K562 (cell line): ENCODE results near the gene SCRN2. TPM values are rescaled to one million over a fixed set of nuclear protein-coding genes. Genes with fewer than 3 reads are reported as not detected.

ENCODE experiments used
- ATF7 ChIP-seq: fragments of 450-650 bp; IDR thresholded peaks from 2 replicates; pipeline ENCODE4 v1.7.1; 2014; ENCODE audit warnings: mild to moderate bottlenecking, moderate library complexity
- CTBP1 ChIP-seq: fragments of 450-650 bp; IDR thresholded peaks from 2 replicates; pipeline ENCODE4 v1.6.1; 2016; ENCODE audit warnings: borderline replicate concordance
- GTF2F1 ChIP-seq: IDR thresholded peaks from 2 replicates; pipeline ENCODE4 v1.6.1; 2011; ENCODE audit warnings: low read depth, low read length, improper control_type of control experiment
- RCOR1 ChIP-seq, 2 experiments: IDR thresholded peaks; 2 replicates each; pipeline ENCODE4 v1.6.1; 2012; ENCODE audit warnings: low read depth in 2 of 2, low read length in 2 of 2, borderline replicate concordance in 1 of 2, improper control_type of control experiment in 1 of 2
- RNF2 ChIP-seq: sonication (generic); IDR thresholded peaks from 2 replicates; pipeline ENCODE4 v1.6.1; 2016
- ZNF23 ChIP-seq: fragments of 250-450 bp; sonication (Bioruptor Pico); IDR thresholded peaks from 2 replicates; pipeline ENCODE4 v1.4.0; 2020; ENCODE audit warnings: mild to moderate bottlenecking
- polyA plus RNA-seq, 8 experiments: library from polyadenylated mRNA; depleted of rRNA in 4 of 8; stranded (reverse) in 5 of 8; unstranded in 3 of 8; fragments of >200 nt; fragmentation: Nextera tagmentation in 2 of 8; fragmentation: Illumina TruSeq in 1 of 8; extraction: Ambion mirVana in 2 of 8; extraction: Trizol in 1 of 8; gene quantifications; 2 replicates each; pipeline versions ENCODE4 v1.2.1 to v1.2.3, GENCODE V29; 2011 to 2014; ENCODE audit warnings: inconsistent platforms in 1 of 8, missing spikeins in 1 of 8
- total RNA-seq, 7 experiments: library from RNA; depleted of rRNA in 6 of 7; stranded (reverse); fragments of >200 nt in 6 of 7; fragmentation: Illumina TruSeq in 2 of 7; extraction: Trizol in 2 of 7; gene quantifications; 2 replicates each; pipeline versions ENCODE4 v1.2.1 to v1.2.3, GENCODE V29; 2011 to 2021; ENCODE audit warnings: low replicate concordance in 1 of 7
- TF ChIP-seq, protein P1 (sequence below), 2 experiments: fragments of 200-800 bp in 1 of 2; sonication (Bioruptor generic) in 1 of 2; sonication (generic) in 1 of 2; formaldehyde crosslinking in 1 of 2; IDR thresholded peaks in 1 of 2; conservative IDR thresholded peaks in 1 of 2; 2 replicates each; pipeline versions ENCODE4 v1.5.0 to v1.6.1; 2016 to 2020; ENCODE audit warnings: missing compliant biosample characterization in 1 of 2, missing genetic modification characterization in 1 of 2, missing genetic modification reagents in 1 of 2
- TF ChIP-seq, protein P2 (sequence below): fragments of 450-650 bp; conservative IDR thresholded peaks from 2 replicates; pipeline ENCODE4 v1.6.1; 2016; ENCODE audit warnings: missing genetic modification characterization, low read depth, mild to moderate bottlenecking, control low read depth, missing compliant biosample characterization
- TF ChIP-seq, protein P3 (sequence below): sonication (generic); formaldehyde crosslinking; IDR thresholded peaks from 2 replicates; pipeline ENCODE4 v1.8.1; 2023; ENCODE audit warnings: mild to moderate bottlenecking, missing genetic modification reagents
- TF ChIP-seq, protein P4 (sequence below), 2 experiments: fragments of 450-650 bp; formaldehyde crosslinking in 1 of 2; IDR thresholded peaks; 2 replicates each; pipeline versions ENCODE4 v1.4.0 to v1.6.1; 2014 to 2020; ENCODE audit warnings: mild to moderate bottlenecking in 2 of 2, borderline replicate concordance in 1 of 2, low read depth in 1 of 2
- TF ChIP-seq, protein P5 (sequence below): sonication (generic); formaldehyde crosslinking; IDR thresholded peaks from 2 replicates; pipeline ENCODE4 v1.9.0; 2022; ENCODE audit warnings: mild to moderate bottlenecking, missing genetic modification reagents

The SCRN2 gene
- total and polyA plus RNA-seq, 9 of the 15 experiments (the other 6 are each of a cell fraction or from before 2014, with no cell fraction given): 0.25 to 32.9 (median 13.6) TPM

DNA sequence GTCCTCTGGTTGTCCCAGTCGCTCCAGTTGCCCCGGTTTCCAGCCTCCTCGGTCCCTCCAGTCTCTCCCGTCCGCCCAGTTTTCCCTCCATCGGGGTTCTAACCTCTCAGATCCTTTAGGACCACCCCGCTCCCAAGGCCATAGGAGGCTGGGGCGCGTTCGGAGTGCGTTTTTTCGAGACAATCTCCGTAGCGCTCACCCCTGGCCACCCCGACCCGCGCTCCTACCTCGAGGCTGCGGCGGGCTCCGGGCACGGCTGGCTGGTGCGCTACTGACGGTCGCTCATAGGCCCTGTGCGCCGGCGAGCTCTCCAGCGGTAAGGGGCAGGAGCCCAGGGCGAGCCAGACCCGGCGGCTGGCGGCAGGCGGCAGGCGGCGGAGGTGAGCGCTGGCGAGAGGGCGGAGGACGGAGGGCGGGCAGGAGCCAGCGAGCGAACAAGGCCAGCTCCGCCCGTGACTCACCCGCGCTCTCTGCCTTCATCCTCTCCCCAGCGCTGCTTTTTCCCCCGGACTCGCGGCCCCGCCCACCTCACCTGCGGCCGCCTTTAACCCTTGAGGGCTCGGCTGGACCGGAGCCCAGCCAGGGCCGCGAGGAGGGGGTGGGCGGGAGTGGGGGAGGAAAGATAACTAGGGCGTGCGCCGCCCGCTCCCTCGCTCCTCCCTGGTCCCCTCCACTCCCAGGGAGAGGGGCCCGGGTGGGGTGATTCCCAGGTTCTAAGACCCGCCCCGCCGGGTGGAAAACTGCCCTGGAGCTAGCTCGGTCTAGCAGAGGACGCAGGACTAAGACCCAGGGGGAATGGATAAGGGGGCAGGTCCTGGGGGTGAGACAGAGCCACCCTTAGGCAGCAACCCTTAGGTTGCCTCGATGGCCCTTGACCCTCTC is 9.9 kb upstream of the SCRN2 start, which contains the start of gene SP6 (continued):
- TF ChIP-seq RNF2 (no peak), GTF2F1 (0 out of 2 replicates have a peak, but pooled peaks have one; percentile 25), CTBP1 (peak; percentile 95), ATF7 (peak; percentile 36; the same call in 1 of the 2 replicates), RCOR1 (IDR thresholded peaks at IDR 0.05; ENCODE audit: borderline replicate concordance in 1 of 2, low read depth in 2 of 2, low read length in 2 of 2) (peak in 1 of 2 experiments; percentile 56; a peak in 2 of 4 replicates), ZNF23 (CRISPR knock-in tag) (peak; percentile 43; the same call in 1 of the 2 replicates)
- TF ChIP-seq, protein P1, sequence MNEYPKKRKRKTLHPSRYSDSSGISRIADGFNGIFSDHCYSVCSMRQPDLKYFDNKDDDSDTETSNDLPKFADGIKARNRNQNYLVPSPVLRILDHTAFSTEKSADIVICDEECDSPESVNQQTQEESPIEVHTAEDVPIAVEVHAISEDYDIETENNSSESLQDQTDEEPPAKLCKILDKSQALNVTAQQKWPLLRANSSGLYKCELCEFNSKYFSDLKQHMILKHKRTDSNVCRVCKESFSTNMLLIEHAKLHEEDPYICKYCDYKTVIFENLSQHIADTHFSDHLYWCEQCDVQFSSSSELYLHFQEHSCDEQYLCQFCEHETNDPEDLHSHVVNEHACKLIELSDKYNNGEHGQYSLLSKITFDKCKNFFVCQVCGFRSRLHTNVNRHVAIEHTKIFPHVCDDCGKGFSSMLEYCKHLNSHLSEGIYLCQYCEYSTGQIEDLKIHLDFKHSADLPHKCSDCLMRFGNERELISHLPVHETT (CRISPR knock-in tag; conservative IDR thresholded peaks at IDR 0.05 in 1 of 2, IDR thresholded peaks at IDR 0.05 in 1 of 2): peak in 1 of 2 experiments; percentile 53; a peak in 2 of 4 replicates
- TF ChIP-seq, protein P2, sequence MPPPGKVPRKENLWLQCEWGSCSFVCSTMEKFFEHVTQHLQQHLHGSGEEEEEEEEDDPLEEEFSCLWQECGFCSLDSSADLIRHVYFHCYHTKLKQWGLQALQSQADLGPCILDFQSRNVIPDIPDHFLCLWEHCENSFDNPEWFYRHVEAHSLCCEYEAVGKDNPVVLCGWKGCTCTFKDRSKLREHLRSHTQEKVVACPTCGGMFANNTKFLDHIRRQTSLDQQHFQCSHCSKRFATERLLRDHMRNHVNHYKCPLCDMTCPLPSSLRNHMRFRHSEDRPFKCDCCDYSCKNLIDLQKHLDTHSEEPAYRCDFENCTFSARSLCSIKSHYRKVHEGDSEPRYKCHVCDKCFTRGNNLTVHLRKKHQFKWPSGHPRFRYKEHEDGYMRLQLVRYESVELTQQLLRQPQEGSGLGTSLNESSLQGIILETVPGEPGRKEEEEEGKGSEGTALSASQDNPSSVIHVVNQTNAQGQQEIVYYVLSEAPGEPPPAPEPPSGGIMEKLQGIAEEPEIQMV (tag): no peak
- TF ChIP-seq, protein P3, sequence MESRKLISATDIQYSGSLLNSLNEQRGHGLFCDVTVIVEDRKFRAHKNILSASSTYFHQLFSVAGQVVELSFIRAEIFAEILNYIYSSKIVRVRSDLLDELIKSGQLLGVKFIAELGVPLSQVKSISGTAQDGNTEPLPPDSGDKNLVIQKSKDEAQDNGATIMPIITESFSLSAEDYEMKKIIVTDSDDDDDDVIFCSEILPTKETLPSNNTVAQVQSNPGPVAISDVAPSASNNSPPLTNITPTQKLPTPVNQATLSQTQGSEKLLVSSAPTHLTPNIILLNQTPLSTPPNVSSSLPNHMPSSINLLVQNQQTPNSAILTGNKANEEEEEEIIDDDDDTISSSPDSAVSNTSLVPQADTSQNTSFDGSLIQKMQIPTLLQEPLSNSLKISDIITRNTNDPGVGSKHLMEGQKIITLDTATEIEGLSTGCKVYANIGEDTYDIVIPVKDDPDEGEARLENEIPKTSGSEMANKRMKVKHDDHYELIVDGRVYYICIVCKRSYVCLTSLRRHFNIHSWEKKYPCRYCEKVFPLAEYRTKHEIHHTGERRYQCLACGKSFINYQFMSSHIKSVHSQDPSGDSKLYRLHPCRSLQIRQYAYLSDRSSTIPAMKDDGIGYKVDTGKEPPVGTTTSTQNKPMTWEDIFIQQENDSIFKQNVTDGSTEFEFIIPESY (CRISPR knock-in tag): peak; percentile 20; the same call in 1 of the 2 replicates
- TF ChIP-seq, protein P4, sequence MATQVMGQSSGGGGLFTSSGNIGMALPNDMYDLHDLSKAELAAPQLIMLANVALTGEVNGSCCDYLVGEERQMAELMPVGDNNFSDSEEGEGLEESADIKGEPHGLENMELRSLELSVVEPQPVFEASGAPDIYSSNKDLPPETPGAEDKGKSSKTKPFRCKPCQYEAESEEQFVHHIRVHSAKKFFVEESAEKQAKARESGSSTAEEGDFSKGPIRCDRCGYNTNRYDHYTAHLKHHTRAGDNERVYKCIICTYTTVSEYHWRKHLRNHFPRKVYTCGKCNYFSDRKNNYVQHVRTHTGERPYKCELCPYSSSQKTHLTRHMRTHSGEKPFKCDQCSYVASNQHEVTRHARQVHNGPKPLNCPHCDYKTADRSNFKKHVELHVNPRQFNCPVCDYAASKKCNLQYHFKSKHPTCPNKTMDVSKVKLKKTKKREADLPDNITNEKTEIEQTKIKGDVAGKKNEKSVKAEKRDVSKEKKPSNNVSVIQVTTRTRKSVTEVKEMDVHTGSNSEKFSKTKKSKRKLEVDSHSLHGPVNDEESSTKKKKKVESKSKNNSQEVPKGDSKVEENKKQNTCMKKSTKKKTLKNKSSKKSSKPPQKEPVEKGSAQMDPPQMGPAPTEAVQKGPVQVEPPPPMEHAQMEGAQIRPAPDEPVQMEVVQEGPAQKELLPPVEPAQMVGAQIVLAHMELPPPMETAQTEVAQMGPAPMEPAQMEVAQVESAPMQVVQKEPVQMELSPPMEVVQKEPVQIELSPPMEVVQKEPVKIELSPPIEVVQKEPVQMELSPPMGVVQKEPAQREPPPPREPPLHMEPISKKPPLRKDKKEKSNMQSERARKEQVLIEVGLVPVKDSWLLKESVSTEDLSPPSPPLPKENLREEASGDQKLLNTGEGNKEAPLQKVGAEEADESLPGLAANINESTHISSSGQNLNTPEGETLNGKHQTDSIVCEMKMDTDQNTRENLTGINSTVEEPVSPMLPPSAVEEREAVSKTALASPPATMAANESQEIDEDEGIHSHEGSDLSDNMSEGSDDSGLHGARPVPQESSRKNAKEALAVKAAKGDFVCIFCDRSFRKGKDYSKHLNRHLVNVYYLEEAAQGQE (IDR thresholded peaks at IDR 0.05; ENCODE audit: borderline replicate concordance): peak; percentile 56
- TF ChIP-seq, protein P4 (CRISPR knock-in tag; IDR thresholded peaks at IDR 0.05; ENCODE audit: low read depth): no peak
- TF ChIP-seq, protein P5, sequence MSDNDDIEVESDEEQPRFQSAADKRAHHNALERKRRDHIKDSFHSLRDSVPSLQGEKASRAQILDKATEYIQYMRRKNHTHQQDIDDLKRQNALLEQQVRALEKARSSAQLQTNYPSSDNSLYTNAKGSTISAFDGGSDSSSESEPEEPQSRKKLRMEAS (CRISPR knock-in tag): peak; percentile 48
